ENCODE measurements around the gene COMMD2. TPM values are rescaled to one million over a fixed set of nuclear protein-coding genes. Genes with fewer than 3 reads are reported as not detected.

The COMMD2 gene
- total and polyA plus RNA-seq, 10 donors: 8.9 to 36.1 (median 29.0) TPM

GRCh38 chr3:149796026-149796425, 43.7 kb upstream of the COMMD2 start:
- H3K9me3 ChIP-seq: peaks cover 0 to 5% (median 0%) of the 10 kb centered on the region in 8 donors
- intact Hi-C loops (cut with DNase I; ENCODE audit: low total_unique reads): no loop called here
- H3K36me3 ChIP-seq: no peaks in the 10 kb centered on the region
- WGBS, 5 donors: 35 to 87% (median 78%) methylated on average over 1 of the region's 1 CpG
- no peak overlapping the region for H3K27ac ChIP-seq
- TF ChIP-seq POLR2A (IDR thresholded peaks at IDR 0.05) (no peak), CTCF (IDR thresholded peaks at IDR 0.05 in 8 of 11, conservative IDR thresholded peaks at IDR 0.05 in 3 of 11) (no peak), POLR2AphosphoS5 (IDR thresholded peaks at IDR 0.05) (no peak)
- DNase-seq: no peak
- H3K4me3 ChIP-seq: no peak overlapping the region
- peaks cover 0 to 3% (median 0%) of the 10 kb centered on the region in 7 donors for H3K27me3 ChIP-seq (replicated peaks in 1 of 7)
- no peaks in the 10 kb centered on the region for H3K4me1 ChIP-seq

- no peaks in the 10 kb centered on the region for H3K4me1 ChIP-seq
- no peaks in the 10 kb centered on the region for H3K36me3 ChIP-seq
- H3K27me3 ChIP-seq (replicated peaks in 1 of 7): peaks cover 0 to 12% (median 3%) of the 10 kb centered on the region in 7 donors
- intact Hi-C loops (cut with DNase I; ENCODE audit: low total_unique reads): no loop called here
- no peak for DNase-seq
- no peak within 1 kb of the TSS for H3K27ac ChIP-seq
- TF ChIP-seq POLR2AphosphoS5 (IDR thresholded peaks at IDR 0.05) (no peak), CTCF (IDR thresholded peaks at IDR 0.05 in 8 of 11, conservative IDR thresholded peaks at IDR 0.05 in 3 of 11) (no peak), POLR2A (IDR thresholded peaks at IDR 0.05) (no peak)
- H3K9me3 ChIP-seq: no peaks in the 10 kb centered on the region
- 87 to 96% (median 93%) methylated on average over 4 of the region's 4 CpGs for WGBS, 5 donors
- no peak within 1 kb of the TSS for H3K4me3 ChIP-seq
These were observed 40.4 kb upstream of the COMMD2 start, which contains the start of gene ANKUB1 for GRCh38 chr3:149792452-149793270. TSS of gene ANKUB1 (minus strand) at chr3:149792554. CDS start at chr3:149792366, 188 bp downstream.

- Histone ChIP-seq H3K4me1 (no peaks in the 10 kb centered on the region), H3K36me3 (no peaks in the 10 kb centered on the region), H3K4me3 (no peak overlapping the region), H3K9me3 (no peaks in the 10 kb centered on the region), H3K27me3 (replicated peaks in 1 of 7) (peaks cover 0 to 12% (median 3%) of the 10 kb centered on the region in 7 donors), H3K27ac (no peak overlapping the region)
- intact Hi-C loops (cut with DNase I; ENCODE audit: low total_unique reads): no loop called here
- TF ChIP-seq POLR2A (IDR thresholded peaks at IDR 0.05) (no peak), CTCF (IDR thresholded peaks at IDR 0.05 in 8 of 11, conservative IDR thresholded peaks at IDR 0.05 in 3 of 11) (no peak), POLR2AphosphoS5 (IDR thresholded peaks at IDR 0.05) (no peak)
- no peak for DNase-seq
- 75 to 93% (median 87%) methylated on average over 3 of the region's 3 CpGs for WGBS, 5 donors
These were observed 38.4 kb upstream of the COMMD2 start for GRCh38 chr3:149790698-149791097.

- Histone ChIP-seq H3K27me3 (replicated peaks in 1 of 7) (peaks cover 0 to 12% (median 3%) of the 10 kb centered on the region in 7 donors), H3K4me3 (no peak overlapping the region), H3K36me3 (no peaks in the 10 kb centered on the region), H3K4me1 (no peaks in the 10 kb centered on the region), H3K9me3 (no peaks in the 10 kb centered on the region), H3K27ac (no peak overlapping the region)
- TF ChIP-seq POLR2A (IDR thresholded peaks at IDR 0.05) (no peak), CTCF (IDR thresholded peaks at IDR 0.05 in 8 of 11, conservative IDR thresholded peaks at IDR 0.05 in 3 of 11) (no peak), POLR2AphosphoS5 (IDR thresholded peaks at IDR 0.05) (no peak)
- intact Hi-C loops (cut with DNase I; ENCODE audit: low total_unique reads): no loop called here
- no peak for DNase-seq
- WGBS, 5 donors: 73 to 80% (median 76%) methylated on average over 2 of the region's 2 CpGs
These were observed 38.0 kb upstream of the COMMD2 start for GRCh38 chr3:149790268-149790667.
